HepG2 (cell line): ENCODE measurements around the gene KRT38. TPM values are rescaled to one million over a fixed set of nuclear protein-coding genes. Genes with fewer than 3 reads are reported as not detected.

Experiments used
- ATAC-seq: fragments of 200-7000 bp; cut with Tn5 transposase; 3 replicates; pipeline ENCODE4 v1.9.1; 2020; ENCODE audit warnings: mild to moderate bottlenecking, moderate library complexity
- BruUV-seq: library from RNA; stranded (reverse); fragments of 400-500 nt; replicated peaks from 2 replicates; lab custom pipeline; 2021; lab: Mats Ljungman, UMichigan
- CTCF ChIA-PET: fragments of 300-600 bp; formaldehyde crosslinking; extraction: SDS; loops from one replicate; lab custom pipeline; 2021; ENCODE audit warnings: low total read pairs, inconsistent platforms, low intra/inter-chr PET ratio; lab: Yijun Ruan, JAX
- POLR2A ChIA-PET: fragments of 350-600 bp; sonication (Branson Sonifier 250); formaldehyde crosslinking; loops from one replicate; lab custom pipeline; 2020; ENCODE audit warnings: antibody characterized with exemption, inconsistent platforms; lab: Yijun Ruan, JAX
- DNase-seq: peaks from one replicate; pipeline ENCODE4 v3.0.0-alpha.2; 2015; ENCODE audit warnings: low spot score
- FAIRE-seq: peaks from 3 replicates; lab custom pipeline; 2011; peaks lifted over from hg19 to GRCh38; lab: Jason Lieb, UNC
- H2AFZ ChIP-seq: one replicate; pipeline ENCODE4 v1.6.1; 2011; ENCODE audit warnings: low read length, inconsistent platforms
- H3K27ac ChIP-seq: fragments of 300-600 bp; 3 replicates; pipeline ENCODE4 v1.8.0; 2011; ENCODE audit warnings: mixed run types, mild to moderate bottlenecking, mixed read lengths, low read length, inconsistent platforms; ENCODE audit not compliant: insufficient read depth; ENCODE audit errors: extremely low read length
- H3K27me3 ChIP-seq, 2 experiments: fragments of 200-600 bp in 1 of 2; 2 replicates in 1 of 2; 3 replicates in 1 of 2; pipeline versions ENCODE4 v1.6.0 to v1.8.0; 2011; ENCODE audit warnings: low read length in 2 of 2, mild to moderate bottlenecking in 2 of 2, moderate library complexity in 2 of 2, inconsistent platforms in 1 of 2; ENCODE audit not compliant: insufficient read depth in 2 of 2, control insufficient read depth in 1 of 2
- H3K36me3 ChIP-seq, 2 experiments: fragments of 200-600 bp in 1 of 2; replicated peaks in 1 of 2; 2 replicates in 1 of 2; 3 replicates in 1 of 2; pipeline versions ENCODE4 v1.5.1 to v1.8.0; 2011; ENCODE audit warnings: low read length in 2 of 2, inconsistent platforms in 1 of 2; ENCODE audit not compliant: insufficient read depth in 2 of 2, control insufficient read depth in 1 of 2
- H3K4me1 ChIP-seq: 2 replicates; pipeline ENCODE4 v1.5.1; 2012; ENCODE audit warnings: low read length, inconsistent platforms; ENCODE audit not compliant: insufficient read depth
- H3K4me2 ChIP-seq: 2 replicates; pipeline ENCODE4 v1.6.0; 2011; ENCODE audit warnings: low read depth, low read length, inconsistent platforms
- H3K4me3 ChIP-seq, 3 experiments: fragments of 200-600 bp in 1 of 3; sonication (generic), shearing (Covaris generic) in 1 of 3; replicated peaks in 1 of 3; 2 replicates each; pipeline ENCODE4 v1.5.1; 2011 to 2016; ENCODE audit warnings: low read length in 3 of 3, inconsistent platforms in 2 of 3, low read depth in 2 of 3, mild to moderate bottlenecking in 2 of 3, control low read depth in 1 of 3, mixed read lengths in 1 of 3; ENCODE audit not compliant: insufficient read depth in 1 of 3
- H3K79me2 ChIP-seq: one replicate; pipeline ENCODE4 v1.6.1; 2011; ENCODE audit warnings: low read length, inconsistent platforms; ENCODE audit not compliant: insufficient read depth
- H3K9ac ChIP-seq: 2 replicates; pipeline ENCODE4 v1.6.0; 2011; ENCODE audit warnings: mild to moderate bottlenecking, low read depth, low read length, inconsistent platforms; ENCODE audit not compliant: insufficient read depth
- H3K9me3 ChIP-seq: 2 replicates; pipeline ENCODE4 v1.5.1; 2012; ENCODE audit warnings: mild to moderate bottlenecking, low read length
- H4K20me1 ChIP-seq: 2 replicates; pipeline ENCODE4 v1.6.0; 2011; ENCODE audit warnings: inconsistent platforms, mild to moderate bottlenecking, low read length, moderate library complexity; ENCODE audit not compliant: insufficient read depth
- DNMT3B ChIP-seq: conservative IDR thresholded peaks from 2 replicates; pipeline ENCODE4 v1.6.1; 2016; ENCODE audit warnings: missing biosample characterization, control low read depth
- JUND ChIP-seq: sonication (generic); formaldehyde crosslinking; IDR thresholded peaks from 2 replicates; pipeline ENCODE4 v1.8.0; 2022; ENCODE audit warnings: mild to moderate bottlenecking, missing genetic modification reagents
- MBD4 ChIP-seq: IDR thresholded peaks from 2 replicates; pipeline ENCODE4 v1.6.1; 2012; ENCODE audit warnings: low read length, inconsistent platforms, borderline replicate concordance
- NR2C2 ChIP-seq: sonication (generic); formaldehyde crosslinking; IDR thresholded peaks from 2 replicates; pipeline ENCODE4 v1.4.0; 2020; ENCODE audit warnings: missing genetic modification reagents, mild to moderate bottlenecking, moderate library complexity, borderline replicate concordance
- NRL ChIP-seq: sonication (generic); formaldehyde crosslinking; IDR thresholded peaks from 2 replicates; pipeline ENCODE4 v1.5.0; 2020; ENCODE audit warnings: missing genetic modification reagents, mild to moderate bottlenecking, moderate library complexity, borderline replicate concordance
- WIZ ChIP-seq: sonication (generic); formaldehyde crosslinking; IDR thresholded peaks from 2 replicates; pipeline ENCODE4 v1.5.1; 2020; ENCODE audit warnings: mild to moderate bottlenecking, missing genetic modification reagents
- ZNF30 ChIP-seq: sonication (generic); formaldehyde crosslinking; IDR thresholded peaks from 2 replicates; pipeline ENCODE4 v1.5.0; 2020; ENCODE audit warnings: mild to moderate bottlenecking, missing genetic modification reagents
- WGBS: methylation state at CpG from one replicate; pipeline ENCODE4 v1.1.6; 2017; ENCODE audit warnings: low lambda C conversion rate; 5-methylcytosine and 5-hydroxymethylcytosine counted together
- in situ Hi-C: cut with HindIII; loops from 2 replicates; pipeline ENCODE4 v1.10.0; 2017; ENCODE audit warnings: low pct_unique_long_range_greater_than_20kb; ENCODE audit not compliant: extremely low pct_ligation_motif_present
- intact Hi-C: fragments of 100-400 bp; cut with micrococcal nuclease; formaldehyde crosslinking; loops from one replicate; pipeline ENCODE4 v1.10.0; 2022; ENCODE audit not compliant: unreplicated experiment
- polyA plus RNA-seq, 8 experiments: library from polyadenylated mRNA; depleted of rRNA in 3 of 8; stranded (reverse) in 7 of 8; unstranded in 1 of 8; fragments of >200 nt; fragmentation: Illumina TruSeq in 4 of 8; extraction: Trizol in 4 of 8; gene quantifications; 2 replicates each; pipeline versions ENCODE4 v1.2.1 to v1.2.3, GENCODE V29; 2011 to 2016; ENCODE audit warnings: low read depth in 4 of 8, missing spikeins in 1 of 8, mixed read lengths in 1 of 8; ENCODE audit not compliant: insufficient read depth in 1 of 8
- total RNA-seq, 5 experiments: library from RNA; depleted of rRNA; stranded (reverse); fragments of >200 nt; fragmentation: Illumina TruSeq; extraction: Trizol; gene quantifications; 2 replicates each; pipeline ENCODE4 v1.2.3, GENCODE V29; 2016; ENCODE audit warnings: low read depth in 1 of 5
- TF ChIP-seq, protein P1 (sequence below): IDR thresholded peaks from 2 replicates; pipeline ENCODE4 v1.6.1; 2016; ENCODE audit warnings: missing biosample characterization, missing genetic modification reagents, low read depth
- TF ChIP-seq, protein P2 (sequence below), 2 experiments: sonication (generic) in 1 of 2; formaldehyde crosslinking in 1 of 2; IDR thresholded peaks; 2 replicates each; pipeline versions ENCODE4 v1.5.1 to v1.6.1; 2011 to 2020; ENCODE audit warnings: borderline replicate concordance in 1 of 2, low read depth in 1 of 2, low read length in 1 of 2, mild to moderate bottlenecking in 1 of 2, missing genetic modification reagents in 1 of 2, moderate library complexity in 1 of 2

The KRT38 gene
- total and polyA plus RNA-seq, 2 of the 13 experiments (the other 11 are each of a cell fraction or from before 2014, with no cell fraction given), result not detected

DNA sequence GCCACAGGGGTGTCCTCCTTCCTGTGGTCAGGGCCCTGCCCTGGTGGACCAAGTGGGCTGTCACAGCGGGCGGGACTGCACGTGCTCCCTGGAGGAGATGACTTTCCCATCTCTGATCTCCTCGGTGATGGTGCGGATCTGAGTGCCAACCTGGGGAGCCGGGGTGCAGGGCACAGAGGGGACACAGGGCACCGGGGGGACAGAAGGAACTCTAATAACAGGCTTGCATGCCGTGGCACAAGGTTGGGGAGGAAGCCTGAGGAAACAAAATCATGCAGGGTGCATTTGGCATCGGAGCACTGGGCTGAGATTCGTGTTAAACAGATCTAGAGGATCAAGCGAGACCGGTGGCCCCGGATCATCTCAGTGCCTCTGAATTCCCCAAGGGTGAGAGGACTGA is 45.5 kb upstream of the KRT38 start:
- POLR2A ChIA-PET, result no interaction called here
- Histone ChIP-seq H3K4me3 (no peak overlapping the region), H3K27me3 (peaks cover 1 to 41% of the 10 kb centered on the region in 2 experiments; a peak in 4 of 5 replicates), H3K4me2 (no peak overlapping the region), H3K9ac (no peak overlapping the region), H3K27ac (no peak overlapping the region), H4K20me1 (no peaks in the 10 kb centered on the region), H3K9me3 (no peaks in the 10 kb centered on the region), H3K36me3 (no peaks in the 10 kb centered on the region), H3K4me1 (no peaks in the 10 kb centered on the region), H2AFZ (no peak overlapping the region), H3K79me2 (no peaks in the 10 kb centered on the region)
- no TSS peak for BruUV-seq
- 53% methylated on average over 13 of the region's 13 CpGs for WGBS
- DNase-seq (no peak), ATAC-seq (no peak), FAIRE-seq (no peak)
- in situ Hi-C loops, result loop anchor here (5.0 kb wide), 1 partner anchor 61 kb away; no protein-coding TSS in a partner anchor
- CTCF ChIA-PET, result interaction anchor here (0.9 to 3.9 kb wide), 7 partner anchors 11 to 181 kb away, joined by 3 to 39 read pairs (median 5); no protein-coding TSS in a partner anchor
- TF ChIP-seq MBD4 (no peak), DNMT3B (CRISPR knock-in tag) (no peak), NR2C2 (CRISPR knock-in tag) (no peak), WIZ (no peak), NRL (no peak), JUND (CRISPR knock-in tag) (no peak), ZNF30 (CRISPR knock-in tag) (no peak)
- TF ChIP-seq, protein P1, sequence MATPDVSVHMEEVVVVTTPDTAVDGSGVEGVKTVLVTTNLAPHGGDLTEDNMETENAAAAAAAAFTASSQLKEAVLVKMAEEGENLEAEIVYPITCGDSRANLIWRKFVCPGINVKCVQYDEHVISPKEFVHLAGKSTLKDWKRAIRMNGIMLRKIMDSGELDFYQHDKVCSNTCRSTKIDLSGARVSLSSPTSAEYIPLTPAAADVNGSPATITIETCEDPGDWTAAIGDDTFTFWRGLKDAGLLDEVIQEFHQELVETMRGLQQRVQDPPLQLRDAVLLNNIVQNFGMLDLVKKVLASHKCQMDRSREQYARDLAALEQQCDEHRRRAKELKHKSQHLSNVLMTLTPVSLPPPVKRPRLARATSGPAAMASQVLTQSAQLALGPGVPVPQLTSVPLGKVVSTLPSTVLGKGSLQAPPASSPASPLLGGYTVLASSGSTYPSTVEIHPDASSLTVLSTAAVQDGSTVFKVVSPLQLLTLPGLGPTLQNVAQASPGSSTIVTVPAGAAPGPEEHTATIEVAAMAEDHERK (CRISPR knock-in tag), result no peak
- TF ChIP-seq, protein P2, sequence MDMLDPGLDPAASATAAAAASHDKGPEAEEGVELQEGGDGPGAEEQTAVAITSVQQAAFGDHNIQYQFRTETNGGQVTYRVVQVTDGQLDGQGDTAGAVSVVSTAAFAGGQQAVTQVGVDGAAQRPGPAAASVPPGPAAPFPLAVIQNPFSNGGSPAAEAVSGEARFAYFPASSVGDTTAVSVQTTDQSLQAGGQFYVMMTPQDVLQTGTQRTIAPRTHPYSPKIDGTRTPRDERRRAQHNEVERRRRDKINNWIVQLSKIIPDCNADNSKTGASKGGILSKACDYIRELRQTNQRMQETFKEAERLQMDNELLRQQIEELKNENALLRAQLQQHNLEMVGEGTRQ (IDR thresholded peaks at IDR 0.05; ENCODE audit: low read depth, low read length), result no peak
- TF ChIP-seq, protein P2 (CRISPR knock-in tag; IDR thresholded peaks at IDR 0.05; ENCODE audit: borderline replicate concordance), result no peak
- intact Hi-C loops, result no loop called here
